ENCODE data around the gene TLR8. TPM values are rescaled to one million over a fixed set of nuclear protein-coding genes. Genes with fewer than 3 reads are reported as not detected.

The TLR8 gene
- total RNA-seq, 1 experiment from 2014 or later = not detected

DNA sequence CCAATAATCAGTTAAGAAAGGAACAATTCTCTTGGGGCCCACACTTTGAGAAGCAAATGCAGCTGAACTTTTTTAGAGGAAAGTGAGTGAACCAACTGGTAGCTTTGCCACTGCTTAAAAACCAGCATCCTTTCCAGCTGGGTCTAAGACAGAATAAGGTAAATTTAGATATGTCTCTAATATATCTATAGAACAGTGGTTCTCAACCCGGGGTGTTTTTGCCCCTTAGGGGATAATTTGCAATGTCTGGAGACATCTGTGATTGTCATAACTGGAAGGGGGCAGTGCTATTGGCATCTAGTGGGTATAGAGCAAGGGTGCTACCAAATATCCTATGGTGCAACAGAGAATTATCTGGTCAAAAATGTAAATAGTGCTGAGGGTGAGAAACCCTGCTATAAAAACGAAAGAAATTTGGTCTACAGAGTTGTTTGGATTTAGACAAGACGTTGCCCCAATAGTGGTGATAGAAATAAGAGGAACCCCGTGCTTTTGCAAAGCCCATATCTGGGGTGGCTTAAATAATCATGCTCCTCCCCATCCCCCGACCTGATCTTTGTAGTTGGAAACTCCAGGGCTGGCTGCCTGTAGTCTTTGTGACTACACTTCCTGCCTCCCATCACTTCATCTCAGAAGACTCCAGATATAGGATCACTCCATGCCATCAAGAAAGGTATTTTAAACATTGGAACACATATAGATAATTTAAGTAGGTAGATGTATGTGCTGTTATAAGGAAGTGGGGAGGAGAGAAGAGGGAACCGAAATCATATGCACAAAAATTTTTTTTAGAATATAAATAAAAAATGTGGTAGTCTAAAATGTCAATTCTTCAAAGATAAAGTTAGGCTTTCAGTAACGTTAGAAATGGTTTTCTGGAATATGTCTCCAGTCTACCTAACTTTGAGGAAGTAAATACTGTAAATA, 39.7 kb upstream of the TLR8 start, which contains the start of gene TLR7:
Gene TLR7, plus strand, starts transcription at position 622 of the 927 bp plus-strand sequence. CDS start 507 bp downstream, outside the sequence.
- intact Hi-C loops (cut with micrococcal nuclease; ENCODE audit: unreplicated experiment) = no loop called here
- Histone ChIP-seq H3K4me1 (ENCODE audit: control insufficient read depth, insufficient read depth, low read length) (no peaks in the 10 kb centered on the region), H3K27me3 (ENCODE audit: control insufficient read depth, insufficient read depth, low read length) (no peaks in the 10 kb centered on the region), H3K4me3 (ENCODE audit: low read depth in 2 of 2, low read length in 2 of 2) (no peak within 1 kb of the TSS), H3K9me3 (ENCODE audit: control insufficient read depth, insufficient read depth, low read depth, low read length) (no peaks in the 10 kb centered on the region), H3K36me3 (ENCODE audit: control insufficient read depth, insufficient read depth, low read length) (no peaks in the 10 kb centered on the region), H3K27ac (ENCODE audit: low read length) (no peak within 1 kb of the TSS)
- ATAC-seq = no peak
- TF ChIP-seq POLR2AphosphoS5 (IDR thresholded peaks at IDR 0.05; ENCODE audit: low read depth, low read length) (no peak), SIN3A (IDR thresholded peaks at IDR 0.05; ENCODE audit: borderline replicate concordance, insufficient read depth, low read depth, low read length) (no peak), TCF7L2 (IDR thresholded peaks at IDR 0.05; ENCODE audit: low read depth, low read length) (no peak)
- TF ChIP-seq, protein P1, sequence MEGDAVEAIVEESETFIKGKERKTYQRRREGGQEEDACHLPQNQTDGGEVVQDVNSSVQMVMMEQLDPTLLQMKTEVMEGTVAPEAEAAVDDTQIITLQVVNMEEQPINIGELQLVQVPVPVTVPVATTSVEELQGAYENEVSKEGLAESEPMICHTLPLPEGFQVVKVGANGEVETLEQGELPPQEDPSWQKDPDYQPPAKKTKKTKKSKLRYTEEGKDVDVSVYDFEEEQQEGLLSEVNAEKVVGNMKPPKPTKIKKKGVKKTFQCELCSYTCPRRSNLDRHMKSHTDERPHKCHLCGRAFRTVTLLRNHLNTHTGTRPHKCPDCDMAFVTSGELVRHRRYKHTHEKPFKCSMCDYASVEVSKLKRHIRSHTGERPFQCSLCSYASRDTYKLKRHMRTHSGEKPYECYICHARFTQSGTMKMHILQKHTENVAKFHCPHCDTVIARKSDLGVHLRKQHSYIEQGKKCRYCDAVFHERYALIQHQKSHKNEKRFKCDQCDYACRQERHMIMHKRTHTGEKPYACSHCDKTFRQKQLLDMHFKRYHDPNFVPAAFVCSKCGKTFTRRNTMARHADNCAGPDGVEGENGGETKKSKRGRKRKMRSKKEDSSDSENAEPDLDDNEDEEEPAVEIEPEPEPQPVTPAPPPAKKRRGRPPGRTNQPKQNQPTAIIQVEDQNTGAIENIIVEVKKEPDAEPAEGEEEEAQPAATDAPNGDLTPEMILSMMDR (IDR thresholded peaks at IDR 0.05) = no peak
- TF ChIP-seq, protein P2, sequence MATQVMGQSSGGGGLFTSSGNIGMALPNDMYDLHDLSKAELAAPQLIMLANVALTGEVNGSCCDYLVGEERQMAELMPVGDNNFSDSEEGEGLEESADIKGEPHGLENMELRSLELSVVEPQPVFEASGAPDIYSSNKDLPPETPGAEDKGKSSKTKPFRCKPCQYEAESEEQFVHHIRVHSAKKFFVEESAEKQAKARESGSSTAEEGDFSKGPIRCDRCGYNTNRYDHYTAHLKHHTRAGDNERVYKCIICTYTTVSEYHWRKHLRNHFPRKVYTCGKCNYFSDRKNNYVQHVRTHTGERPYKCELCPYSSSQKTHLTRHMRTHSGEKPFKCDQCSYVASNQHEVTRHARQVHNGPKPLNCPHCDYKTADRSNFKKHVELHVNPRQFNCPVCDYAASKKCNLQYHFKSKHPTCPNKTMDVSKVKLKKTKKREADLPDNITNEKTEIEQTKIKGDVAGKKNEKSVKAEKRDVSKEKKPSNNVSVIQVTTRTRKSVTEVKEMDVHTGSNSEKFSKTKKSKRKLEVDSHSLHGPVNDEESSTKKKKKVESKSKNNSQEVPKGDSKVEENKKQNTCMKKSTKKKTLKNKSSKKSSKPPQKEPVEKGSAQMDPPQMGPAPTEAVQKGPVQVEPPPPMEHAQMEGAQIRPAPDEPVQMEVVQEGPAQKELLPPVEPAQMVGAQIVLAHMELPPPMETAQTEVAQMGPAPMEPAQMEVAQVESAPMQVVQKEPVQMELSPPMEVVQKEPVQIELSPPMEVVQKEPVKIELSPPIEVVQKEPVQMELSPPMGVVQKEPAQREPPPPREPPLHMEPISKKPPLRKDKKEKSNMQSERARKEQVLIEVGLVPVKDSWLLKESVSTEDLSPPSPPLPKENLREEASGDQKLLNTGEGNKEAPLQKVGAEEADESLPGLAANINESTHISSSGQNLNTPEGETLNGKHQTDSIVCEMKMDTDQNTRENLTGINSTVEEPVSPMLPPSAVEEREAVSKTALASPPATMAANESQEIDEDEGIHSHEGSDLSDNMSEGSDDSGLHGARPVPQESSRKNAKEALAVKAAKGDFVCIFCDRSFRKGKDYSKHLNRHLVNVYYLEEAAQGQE (IDR thresholded peaks at IDR 0.05; ENCODE audit: insufficient read depth in 1 of 2, low read depth in 2 of 2, low read length in 1 of 2) = no peak
- POLR2A ChIA-PET = no interaction called here
- CTCF ChIA-PET = no interaction called here
- no TSS peak for BruUV-seq (replicated peaks)
- DNase-seq (ENCODE audit: low read depth, low spot score) = no peak
- in situ Hi-C loops (cut with HindIII; ENCODE audit: low pct_unique_long_range_greater_than_20kb, low sequenced_read_pairs) = no loop called here

DNA sequence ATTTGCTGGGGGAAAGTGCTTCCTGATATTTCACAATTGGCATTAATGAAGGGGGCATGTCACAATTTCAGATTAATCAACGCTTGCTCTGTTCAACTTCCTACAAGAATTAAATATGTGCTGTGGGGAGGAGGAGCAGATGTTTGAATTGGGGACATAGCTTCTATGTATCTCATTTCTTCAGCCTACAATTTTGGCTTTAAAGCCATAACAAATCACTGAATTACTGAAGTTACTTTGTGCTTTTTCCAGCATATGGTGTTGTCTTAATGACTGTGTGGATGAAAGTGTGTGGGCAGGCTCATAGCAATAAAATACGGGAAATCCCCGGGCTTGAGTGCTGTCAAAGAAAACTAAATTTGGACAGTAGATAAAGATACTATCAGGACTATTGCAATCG, 38.7 kb upstream of the TLR8 start:
- ChIA-PET CTCF (no interaction called here), POLR2A (no interaction called here)
- Histone ChIP-seq H3K4me3 (ENCODE audit: low read depth in 2 of 2, low read length in 2 of 2) (no peak overlapping the region), H3K9me3 (ENCODE audit: control insufficient read depth, insufficient read depth, low read depth, low read length) (no peaks in the 10 kb centered on the region), H3K36me3 (ENCODE audit: control insufficient read depth, insufficient read depth, low read length) (no peaks in the 10 kb centered on the region), H3K27ac (ENCODE audit: low read length) (no peak overlapping the region), H3K27me3 (ENCODE audit: control insufficient read depth, insufficient read depth, low read length) (no peaks in the 10 kb centered on the region), H3K4me1 (ENCODE audit: control insufficient read depth, insufficient read depth, low read length) (no peaks in the 10 kb centered on the region)
- intact Hi-C loops (cut with micrococcal nuclease; ENCODE audit: unreplicated experiment) (no loop called here), in situ Hi-C loops (cut with HindIII; ENCODE audit: low pct_unique_long_range_greater_than_20kb, low sequenced_read_pairs) (no loop called here)
- DNase-seq (ENCODE audit: low read depth, low spot score) (no peak), ATAC-seq (no peak)
- no TSS peak for BruUV-seq (replicated peaks)
- TF ChIP-seq SIN3A (IDR thresholded peaks at IDR 0.05; ENCODE audit: borderline replicate concordance, insufficient read depth, low read depth, low read length) = no peak
- TF ChIP-seq, protein P1 (IDR thresholded peaks at IDR 0.05) = no peak
- TF ChIP-seq, protein P2 (IDR thresholded peaks at IDR 0.05; ENCODE audit: insufficient read depth in 1 of 2, low read depth in 2 of 2, low read length in 1 of 2) = no peak

Measured in Panc1 (cell line).